Activated CD8-positive, alpha-beta T cell treated with anti-CD3 and anti-CD28 coated beads for 36 hours (primary cell): ENCODE measurements around the gene ZFAND2A. TPM values are rescaled to one million over a fixed set of nuclear protein-coding genes. Genes with fewer than 3 reads are reported as not detected.

Experiments used
- ATAC-seq: fragments of 200-7000 bp; cut with Tn5 transposase; one replicate; pipeline ENCODE4 v1.10.0; 2021; ENCODE audit warnings: mild to moderate bottlenecking, moderate library complexity
- CTCF ChIA-PET: fragments of 350-600 bp; sonication (Branson Sonifier 250); formaldehyde crosslinking; loops from one replicate; lab custom pipeline; 2021; ENCODE audit warnings: antibody characterized with exemption; lab: Charles Lee
- POLR2A ChIA-PET: fragments of 350-600 bp; sonication (Branson Sonifier 250); formaldehyde crosslinking; loops from one replicate; lab custom pipeline; 2021; ENCODE audit warnings: antibody characterized with exemption; lab: Charles Lee
- DNase-seq: peaks from one replicate; pipeline ENCODE4 v3.0.0-alpha.2; 2020
- H3K27ac Mint-ChIP-seq: one replicate; pipeline ENCODE4 v1.8.0; 2021; ENCODE audit warnings: mild to moderate bottlenecking, mixed read lengths
- H3K27me3 Mint-ChIP-seq: one replicate; pipeline ENCODE4 v1.8.0; 2021; ENCODE audit warnings: mixed read lengths
- H3K36me3 Mint-ChIP-seq: one replicate; pipeline ENCODE4 v1.8.0; 2021; ENCODE audit warnings: low read depth, mixed read lengths
- H3K4me1 Mint-ChIP-seq: one replicate; pipeline ENCODE4 v1.8.0; 2021; ENCODE audit warnings: low read depth, mixed read lengths
- H3K4me3 Mint-ChIP-seq: one replicate; pipeline ENCODE4 v1.8.0; 2021; ENCODE audit warnings: mild to moderate bottlenecking, moderate library complexity, mixed read lengths
- H3K9me3 Mint-ChIP-seq: one replicate; pipeline ENCODE4 v1.8.0; 2021; ENCODE audit warnings: mixed read lengths
- intact Hi-C: fragments of 100-400 bp; cut with micrococcal nuclease; formaldehyde crosslinking; loops from one replicate; pipeline ENCODE4 v1.10.0; 2022
- total RNA-seq, 2 experiments: library from RNA; stranded (reverse); gene quantifications; one replicate each; pipeline ENCODE4 v1.2.3, GENCODE V29; 2021
- TF ChIP-seq, protein P1 (sequence below): fragments of 200-600 bp; IDR thresholded peaks from one replicate; pipeline ENCODE4 v1.8.0; 2022; ENCODE audit warnings: antibody characterized with exemption, mild to moderate bottlenecking

Gene ZFAND2A
- total RNA-seq, 2 experiments from 2014 or later = 22.1 to 23.5 TPM

GRCh38 chr7:1103009-1103788, 56.8 kb downstream of the ZFAND2A start:
- ChIA-PET POLR2A (interaction anchor here (1.2 to 1.3 kb wide), 3 partner anchors 11 to 181 kb away, joined by 3 to 5 read pairs (median 3); a partner anchor contains a TSS), CTCF (interaction anchor here (1.1 to 3.9 kb wide), 3 partner anchors 17 to 110 kb away, joined by 3 to 12 read pairs (median 4); no protein-coding TSS in a partner anchor)
- TF ChIP-seq, protein P1, sequence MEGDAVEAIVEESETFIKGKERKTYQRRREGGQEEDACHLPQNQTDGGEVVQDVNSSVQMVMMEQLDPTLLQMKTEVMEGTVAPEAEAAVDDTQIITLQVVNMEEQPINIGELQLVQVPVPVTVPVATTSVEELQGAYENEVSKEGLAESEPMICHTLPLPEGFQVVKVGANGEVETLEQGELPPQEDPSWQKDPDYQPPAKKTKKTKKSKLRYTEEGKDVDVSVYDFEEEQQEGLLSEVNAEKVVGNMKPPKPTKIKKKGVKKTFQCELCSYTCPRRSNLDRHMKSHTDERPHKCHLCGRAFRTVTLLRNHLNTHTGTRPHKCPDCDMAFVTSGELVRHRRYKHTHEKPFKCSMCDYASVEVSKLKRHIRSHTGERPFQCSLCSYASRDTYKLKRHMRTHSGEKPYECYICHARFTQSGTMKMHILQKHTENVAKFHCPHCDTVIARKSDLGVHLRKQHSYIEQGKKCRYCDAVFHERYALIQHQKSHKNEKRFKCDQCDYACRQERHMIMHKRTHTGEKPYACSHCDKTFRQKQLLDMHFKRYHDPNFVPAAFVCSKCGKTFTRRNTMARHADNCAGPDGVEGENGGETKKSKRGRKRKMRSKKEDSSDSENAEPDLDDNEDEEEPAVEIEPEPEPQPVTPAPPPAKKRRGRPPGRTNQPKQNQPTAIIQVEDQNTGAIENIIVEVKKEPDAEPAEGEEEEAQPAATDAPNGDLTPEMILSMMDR = no peak
- ATAC-seq = peak; percentile 85
- peaks cover 20% of the 10 kb centered on the region for H3K4me1 Mint-ChIP-seq
- peak; percentile 60 for DNase-seq
- peak overlapping the region; percentile 43 for H3K4me3 Mint-ChIP-seq
- peaks cover 3% of the 10 kb centered on the region for H3K36me3 Mint-ChIP-seq
- H3K27ac Mint-ChIP-seq = peak overlapping the region; percentile 77
- H3K9me3 Mint-ChIP-seq = no peaks in the 10 kb centered on the region
- intact Hi-C loops = no loop called here
- H3K27me3 Mint-ChIP-seq = no peaks in the 10 kb centered on the region

Other genes starting within 250 kb of the ZFAND2A start
- 10 to 100 TPM; 34.6 to 40.9 TPM for gene ADAP1, start 205.5 kb downstream of the ZFAND2A start, total RNA-seq
- gene COX19, start 184.6 kb downstream of the ZFAND2A start, total RNA-seq = 10 to 100 TPM; 15.5 to 18.0 TPM
- not detected for gene CYP2W1, start 177.0 kb downstream of the ZFAND2A start, total RNA-seq
- 1 to 10 TPM; 5.6 to 8.5 TPM for gene GPR146, start 115.7 kb downstream of the ZFAND2A start, total RNA-seq
- under 1 TPM; 0.16 to 0.18 TPM for gene GPER1, start 72.1 kb downstream of the ZFAND2A start, total RNA-seq
- gene UNCX, start 72.7 kb upstream of the ZFAND2A start, total RNA-seq = not detected